ENCODE measurements around the gene HES6. TPM values are rescaled to one million over a fixed set of nuclear protein-coding genes. Genes with fewer than 3 reads are reported as not detected.

The HES6 gene
- total RNA-seq, 1 experiment from 2014 or later = 46.1 TPM

- Histone ChIP-seq H3K4me1 (peaks cover 24% of the 10 kb centered on the region), H3K9me3 (replicated peaks) (no peaks in the 10 kb centered on the region), H3K36me3 (no peaks in the 10 kb centered on the region), H3K27ac (no peak overlapping the region), H3K4me3 (peak overlapping the region; percentile 81), H3K27me3 (no peaks in the 10 kb centered on the region)
- peak; percentile 51 to 52 for DNase-seq
Observed at GRCh38 chr2:238238766-238239542, 884 bp downstream of the HES6 start.

GRCh38 chr2:238238311-238238765 is 1.5 kb downstream of the HES6 start:
- no peaks in the 10 kb centered on the region for H3K36me3 ChIP-seq
- H3K27me3 ChIP-seq = no peaks in the 10 kb centered on the region
- no peak overlapping the region for H3K27ac ChIP-seq
- no peak for DNase-seq
- H3K4me1 ChIP-seq = peaks cover 18% of the 10 kb centered on the region
- H3K4me3 ChIP-seq = no peak overlapping the region
- H3K9me3 ChIP-seq (replicated peaks) = no peaks in the 10 kb centered on the region

GRCh38 chr2:238237431-238238135 is 2.3 kb downstream of the HES6 start:
- no peak overlapping the region for H3K27ac ChIP-seq
- H3K4me1 ChIP-seq = peaks cover 11% of the 10 kb centered on the region
- H3K9me3 ChIP-seq (replicated peaks) = no peaks in the 10 kb centered on the region
- H3K27me3 ChIP-seq = no peaks in the 10 kb centered on the region
- DNase-seq = no peak
- no peak overlapping the region for H3K4me3 ChIP-seq
- no peaks in the 10 kb centered on the region for H3K36me3 ChIP-seq

- H3K4me3 ChIP-seq = no peak overlapping the region
- H3K4me1 ChIP-seq = peaks cover under 1% of the 10 kb centered on the region
- no peaks in the 10 kb centered on the region for H3K36me3 ChIP-seq
- H3K27ac ChIP-seq = no peak overlapping the region
- H3K27me3 ChIP-seq = no peaks in the 10 kb centered on the region
- no peaks in the 10 kb centered on the region for H3K9me3 ChIP-seq (replicated peaks)
- DNase-seq = no peak
Observed at GRCh38 chr2:238236571-238236970, 3.3 kb downstream of the HES6 start.

GRCh38 chr2:238235856-238236255 is 4.0 kb downstream of the HES6 start:
- no peak overlapping the region for H3K27ac ChIP-seq
- H3K4me3 ChIP-seq = no peak overlapping the region
- H3K9me3 ChIP-seq (replicated peaks) = no peaks in the 10 kb centered on the region
- H3K36me3 ChIP-seq = no peaks in the 10 kb centered on the region
- DNase-seq = no peak
- no peaks in the 10 kb centered on the region for H3K27me3 ChIP-seq
- no peaks in the 10 kb centered on the region for H3K4me1 ChIP-seq

- no peak for DNase-seq
- H3K4me3 ChIP-seq = no peak overlapping the region
- H3K4me1 ChIP-seq = no peaks in the 10 kb centered on the region
- H3K36me3 ChIP-seq = no peaks in the 10 kb centered on the region
- H3K27me3 ChIP-seq = no peaks in the 10 kb centered on the region
- no peak overlapping the region for H3K27ac ChIP-seq
- H3K9me3 ChIP-seq (replicated peaks) = no peaks in the 10 kb centered on the region
Observed at GRCh38 chr2:238235331-238235732, 4.5 kb downstream of the HES6 start.

GRCh38 chr2:238233625-238234024 is 6.2 kb downstream of the HES6 start:
- no peak overlapping the region for H3K27ac ChIP-seq
- no peaks in the 10 kb centered on the region for H3K27me3 ChIP-seq
- no peaks in the 10 kb centered on the region for H3K4me1 ChIP-seq
- no peak overlapping the region for H3K4me3 ChIP-seq
- no peaks in the 10 kb centered on the region for H3K9me3 ChIP-seq (replicated peaks)
- DNase-seq = no peak
- H3K36me3 ChIP-seq = no peaks in the 10 kb centered on the region

- H3K36me3 ChIP-seq = no peaks in the 10 kb centered on the region
- no peak overlapping the region for H3K4me3 ChIP-seq
- H3K4me1 ChIP-seq = no peaks in the 10 kb centered on the region
- DNase-seq = no peak
- H3K27me3 ChIP-seq = peaks cover 10% of the 10 kb centered on the region; the same call in 1 of the 2 replicates
- no peaks in the 10 kb centered on the region for H3K9me3 ChIP-seq (replicated peaks)
- no peak overlapping the region for H3K27ac ChIP-seq
Observed at GRCh38 chr2:238231809-238232208, 8.0 kb downstream of the HES6 start.

GRCh38 chr2:238231251-238231793 is 8.5 kb downstream of the HES6 start:
- no peak overlapping the region for H3K27ac ChIP-seq
- DNase-seq = no peak
- peaks cover 15% of the 10 kb centered on the region for H3K27me3 ChIP-seq
- no peaks in the 10 kb centered on the region for H3K36me3 ChIP-seq
- H3K4me1 ChIP-seq = no peaks in the 10 kb centered on the region
- H3K4me3 ChIP-seq = no peak overlapping the region
- H3K9me3 ChIP-seq (replicated peaks) = no peaks in the 10 kb centered on the region

GRCh38 chr2:238230699-238231098 is 9.1 kb downstream of the HES6 start:
- no peaks in the 10 kb centered on the region for H3K36me3 ChIP-seq
- H3K9me3 ChIP-seq (replicated peaks) = no peaks in the 10 kb centered on the region
- DNase-seq = no peak
- no peak overlapping the region for H3K27ac ChIP-seq
- H3K4me1 ChIP-seq = no peaks in the 10 kb centered on the region
- no peak overlapping the region for H3K4me3 ChIP-seq
- peaks cover 19% of the 10 kb centered on the region for H3K27me3 ChIP-seq

- no peak for DNase-seq
- H3K4me3 ChIP-seq = no peak overlapping the region
- H3K27ac ChIP-seq = no peak overlapping the region
- H3K9me3 ChIP-seq (replicated peaks) = no peaks in the 10 kb centered on the region
- no peaks in the 10 kb centered on the region for H3K36me3 ChIP-seq
- no peaks in the 10 kb centered on the region for H3K4me1 ChIP-seq
- peaks cover 32% of the 10 kb centered on the region for H3K27me3 ChIP-seq
Observed at GRCh38 chr2:238228700-238229099, 11.1 kb downstream of the HES6 start.

GRCh38 chr2:238227587-238228032 is 12.2 kb downstream of the HES6 start:
- Histone ChIP-seq H3K27me3 (peaks cover 32% of the 10 kb centered on the region), H3K4me1 (no peaks in the 10 kb centered on the region), H3K36me3 (no peaks in the 10 kb centered on the region), H3K4me3 (no peak overlapping the region), H3K27ac (no peak overlapping the region), H3K9me3 (replicated peaks) (no peaks in the 10 kb centered on the region)
- no peak for DNase-seq

- DNase-seq = no peak
- Histone ChIP-seq H3K36me3 (no peaks in the 10 kb centered on the region), H3K4me3 (no peak overlapping the region), H3K27me3 (peaks cover 32% of the 10 kb centered on the region), H3K27ac (no peak overlapping the region), H3K9me3 (replicated peaks) (no peaks in the 10 kb centered on the region), H3K4me1 (no peaks in the 10 kb centered on the region)
Observed at GRCh38 chr2:238226698-238227586, 12.9 kb downstream of the HES6 start.

- DNase-seq = no peak
- peaks cover 32% of the 10 kb centered on the region for H3K27me3 ChIP-seq
Observed at GRCh38 chr2:238225911-238226697, 13.7 kb downstream of the HES6 start.

More at GRCh38 chr2:238225911-238226697, 13.7 kb downstream of the HES6 start:
- Histone ChIP-seq H3K36me3 (no peaks in the 10 kb centered on the region), H3K4me1 (no peaks in the 10 kb centered on the region), H3K27ac (no peak overlapping the region), H3K9me3 (replicated peaks) (no peaks in the 10 kb centered on the region), H3K4me3 (no peak overlapping the region)
